HepG2 (cell line): ENCODE data around the gene PTGR1. TPM values are rescaled to one million over a fixed set of nuclear protein-coding genes. Genes with fewer than 3 reads are reported as not detected.
A peak's percentile ranks its signal among the peaks of the same experiment; 100 is the strongest.

Experiments used
- CENPT ChIP-seq: sonication (generic); formaldehyde crosslinking; IDR thresholded peaks from 2 replicates; pipeline ENCODE4 v1.8.0; 2022; ENCODE audit warnings: low read depth, mild to moderate bottlenecking, moderate library complexity, missing genetic modification reagents
- GPN1 ChIP-seq: sonication (generic); formaldehyde crosslinking; IDR thresholded peaks from 2 replicates; pipeline ENCODE4 v1.5.1; 2020; ENCODE audit warnings: missing genetic modification reagents, borderline replicate concordance
- HDAC2 ChIP-seq: sonication (generic); formaldehyde crosslinking; IDR thresholded peaks from 2 replicates; pipeline ENCODE4 v1.4.0; 2020; ENCODE audit warnings: missing genetic modification reagents
- KDM4B ChIP-seq: sonication (generic); formaldehyde crosslinking; IDR thresholded peaks from 2 replicates; pipeline ENCODE4 v1.4.0; 2020; ENCODE audit warnings: missing genetic modification reagents
- MED8 ChIP-seq: sonication (generic); formaldehyde crosslinking; IDR thresholded peaks from 2 replicates; pipeline ENCODE4 v1.8.1; 2023; ENCODE audit warnings: mild to moderate bottlenecking, missing genetic modification reagents; ENCODE audit not compliant: insufficient replicate concordance
- MEF2D ChIP-seq: sonication (generic); formaldehyde crosslinking; IDR thresholded peaks from 2 replicates; pipeline ENCODE4 v1.5.1; 2020; ENCODE audit warnings: mild to moderate bottlenecking, missing genetic modification reagents
- NFAT5 ChIP-seq: sonication (generic); formaldehyde crosslinking; IDR thresholded peaks from 2 replicates; pipeline ENCODE4 v1.4.0; 2020; ENCODE audit warnings: missing genetic modification reagents
- NRL ChIP-seq: sonication (generic); formaldehyde crosslinking; IDR thresholded peaks from 2 replicates; pipeline ENCODE4 v1.5.0; 2020; ENCODE audit warnings: missing genetic modification reagents, mild to moderate bottlenecking, moderate library complexity, borderline replicate concordance
- PAF1 ChIP-seq: IDR thresholded peaks from 2 replicates; pipeline ENCODE4 v1.6.1; 2016; ENCODE audit warnings: missing genetic modification reagents, missing compliant biosample characterization
- PHB2 ChIP-seq: fragments of 450-650 bp; IDR thresholded peaks from 2 replicates; pipeline ENCODE4 v1.6.1; 2018; ENCODE audit not compliant: partially characterized antibody
- SNRNP70 ChIP-seq: fragments of 200-400 bp; formaldehyde crosslinking; IDR thresholded peaks from 2 replicates; pipeline ENCODE4 v1.6.1; 2017; ENCODE audit warnings: mild to moderate bottlenecking, low read depth, low read length, moderate library complexity
- ZNF10 ChIP-seq: sonication (generic); formaldehyde crosslinking; IDR thresholded peaks from 2 replicates; pipeline ENCODE4 v1.4.0; 2020; ENCODE audit warnings: mild to moderate bottlenecking, low read depth, missing genetic modification reagents, borderline replicate concordance
- ZNF142 ChIP-seq: sonication (generic); formaldehyde crosslinking; IDR thresholded peaks from 2 replicates; pipeline ENCODE4 v1.4.0; 2020; ENCODE audit warnings: missing genetic modification reagents
- ZNF275 ChIP-seq: sonication (generic); formaldehyde crosslinking; IDR thresholded peaks from 2 replicates; pipeline ENCODE4 v1.8.0; 2022; ENCODE audit warnings: missing genetic modification reagents, mild to moderate bottlenecking, inconsistent platforms, borderline replicate concordance
- ZNF292 ChIP-seq: sonication (generic); formaldehyde crosslinking; IDR thresholded peaks from 2 replicates; pipeline ENCODE4 v1.8.1; 2022; ENCODE audit warnings: mild to moderate bottlenecking, low read depth, missing genetic modification reagents, borderline replicate concordance
- ZNF329 ChIP-seq: sonication (generic); formaldehyde crosslinking; IDR thresholded peaks from 2 replicates; pipeline ENCODE4 v1.9.0; 2021; ENCODE audit warnings: low read depth, mild to moderate bottlenecking, missing genetic modification reagents
- ZNF367 ChIP-seq: sonication (generic); formaldehyde crosslinking; IDR thresholded peaks from 2 replicates; pipeline ENCODE4 v1.4.0; 2020; ENCODE audit warnings: missing genetic modification reagents, borderline replicate concordance
- ZNF605 ChIP-seq: sonication (generic); formaldehyde crosslinking; IDR thresholded peaks from 2 replicates; pipeline ENCODE4 v1.8.0; 2022; ENCODE audit warnings: mild to moderate bottlenecking, missing genetic modification reagents
- polyA plus RNA-seq, 8 experiments: library from polyadenylated mRNA; depleted of rRNA in 3 of 8; stranded (reverse) in 7 of 8; unstranded in 1 of 8; fragments of >200 nt; fragmentation: Illumina TruSeq in 4 of 8; extraction: Trizol in 4 of 8; gene quantifications; 2 replicates each; pipeline versions ENCODE4 v1.2.1 to v1.2.3, GENCODE V29; 2011 to 2016; ENCODE audit warnings: low read depth in 4 of 8, missing spikeins in 1 of 8, mixed read lengths in 1 of 8; ENCODE audit not compliant: insufficient read depth in 1 of 8
- total RNA-seq, 5 experiments: library from RNA; depleted of rRNA; stranded (reverse); fragments of >200 nt; fragmentation: Illumina TruSeq; extraction: Trizol; gene quantifications; 2 replicates each; pipeline ENCODE4 v1.2.3, GENCODE V29; 2016; ENCODE audit warnings: low read depth in 1 of 5

The PTGR1 gene
- total and polyA plus RNA-seq, 2 of the 13 experiments (the other 11 are each of a cell fraction or from before 2014, with no cell fraction given) = 6.0 to 15.8 TPM

GRCh38 chr9:111524731-111525055 is 74.8 kb downstream of the PTGR1 start (continued):
- TF ChIP-seq MEF2D (CRISPR knock-in tag) = no peak; the same call in 1 of the 2 replicates
- no peak for TF ChIP-seq ZNF275
- TF ChIP-seq ZNF367 = no peak
- no peak for TF ChIP-seq KDM4B
- no peak for TF ChIP-seq ZNF292 (CRISPR knock-in tag)
- TF ChIP-seq ZNF142 (CRISPR knock-in tag) = no peak
- no peak for TF ChIP-seq GPN1 (CRISPR knock-in tag)
- no peak for TF ChIP-seq MED8 (CRISPR knock-in tag)
- no peak for TF ChIP-seq HDAC2 (CRISPR knock-in tag)
- no peak for TF ChIP-seq CENPT (CRISPR knock-in tag)
- TF ChIP-seq SNRNP70 = no peak
- no peak for TF ChIP-seq PHB2
- no peak for TF ChIP-seq NFAT5 (CRISPR knock-in tag)
- TF ChIP-seq ZNF329 (CRISPR knock-in tag) = no peak
- TF ChIP-seq ZNF10 = no peak
- TF ChIP-seq NRL (CRISPR knock-in tag) = no peak
- TF ChIP-seq PAF1 (CRISPR knock-in tag) = no peak
- TF ChIP-seq ZNF605 (CRISPR knock-in tag) = 0 out of 2 replicates have a peak, but pooled peaks have one; percentile 72
